ENCODE data around the gene RAD51. TPM values are rescaled to one million over a fixed set of nuclear protein-coding genes. Genes with fewer than 3 reads are reported as not detected.
A peak's percentile ranks its signal among the peaks of the same experiment; 100 is the strongest.

The RAD51 gene
- total RNA-seq, 1 experiment from 2014 or later = 47.0 TPM

- H3K27me3 ChIP-seq (replicated peaks; ENCODE audit: control insufficient read depth, insufficient read depth, low read length) = no peaks in the 10 kb centered on the region
- intact Hi-C loops (cut with micrococcal nuclease; ENCODE audit: unreplicated experiment) = loop anchor here (2.0 kb wide), 1 partner anchor 140 kb away; the partner anchor contains the start of gene VPS18
- peak overlapping the region; percentile 68 for H3K4me3 ChIP-seq (ENCODE audit: low read depth, low read length)
- no peaks in the 10 kb centered on the region for H3K4me1 ChIP-seq
- Mint-ChIP-seq H3K9me3 (ENCODE audit: unreplicated experiment) (no peaks in the 10 kb centered on the region), H3K36me3 (ENCODE audit: insufficient read depth, unreplicated experiment) (peaks cover 18% of the 10 kb centered on the region), H3K27me3 (ENCODE audit: insufficient read depth, unreplicated experiment) (no peaks in the 10 kb centered on the region), H3K4me1 (ENCODE audit: low read depth, unreplicated experiment) (no peaks in the 10 kb centered on the region), H3K27ac (ENCODE audit: unreplicated experiment) (peak overlapping the region; percentile 99), H3K4me3 (ENCODE audit: unreplicated experiment) (peak overlapping the region; percentile 91)
- no peaks in the 10 kb centered on the region for H3K9me3 ChIP-seq
- H3K36me3 ChIP-seq (ENCODE audit: control insufficient read depth, insufficient read depth, low read length) = no peaks in the 10 kb centered on the region; the same call in 1 of the 2 replicates
- ChIA-PET CTCF (no interaction called here), POLR2A (interaction anchor here (1.3 kb wide), 1 partner anchor 9 kb away, joined by 4 read pairs; the partner anchor contains the start of gene GCHFR)
- TF ChIP-seq CTCF (IDR thresholded peaks at IDR 0.05; ENCODE audit: insufficient read depth in 1 of 2, low read depth in 1 of 2, low read length in 1 of 2, severe bottlenecking in 1 of 2, unreplicated experiment in 1 of 2) = no peak
- peak in 1 of 2 experiments; percentile 27 for DNase-seq
- no TSS peak for BruUV-seq (replicated peaks)
Measured at GRCh38 chr15:40754574-40754882, 59.6 kb downstream of the RAD51 start.

DNA sequence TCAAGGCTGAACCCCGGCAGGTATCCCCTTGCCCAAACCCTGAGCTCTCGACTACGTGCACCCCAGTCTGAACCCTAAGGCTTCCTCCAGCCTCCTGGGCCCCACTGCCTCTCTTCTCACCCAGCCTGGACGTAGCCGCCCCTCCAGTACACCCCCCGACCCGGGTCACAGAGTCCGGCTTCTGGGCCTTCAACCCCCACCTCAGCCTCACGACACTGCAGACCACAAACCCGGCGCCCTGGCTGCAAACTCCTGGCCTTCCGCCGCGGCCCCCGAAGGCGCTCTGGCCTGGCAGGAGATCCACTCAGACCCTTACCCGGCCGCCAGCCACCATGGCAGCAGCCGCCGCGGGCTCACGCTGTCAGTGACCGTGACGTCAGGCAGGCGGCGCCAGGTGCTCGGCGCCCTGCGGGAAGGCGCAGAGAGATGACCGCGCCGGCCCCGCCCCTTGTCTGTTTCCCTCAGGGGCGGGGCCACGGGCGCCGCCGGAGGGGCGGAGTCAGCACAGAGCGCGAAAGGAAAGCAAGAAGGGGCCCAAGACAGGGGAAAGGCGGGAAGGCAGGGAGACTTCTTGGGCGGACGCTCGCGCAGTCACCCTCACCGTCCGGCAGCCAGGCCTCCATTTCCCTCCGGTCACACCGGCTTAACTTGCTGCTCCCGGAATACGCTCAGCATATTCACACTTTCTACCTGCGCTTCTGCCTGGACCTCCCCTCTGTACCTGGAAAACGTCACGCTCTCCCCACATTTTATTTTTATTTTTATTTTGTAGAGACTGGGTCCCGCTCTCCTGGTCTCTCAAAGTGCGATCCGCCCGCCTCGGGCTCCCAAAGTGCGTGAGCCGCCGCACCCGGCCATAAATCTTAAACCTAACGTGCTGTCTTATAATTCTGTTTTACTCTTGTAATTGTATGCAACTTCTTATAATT is 60.2 kb downstream of the RAD51 start, which contains the start of gene RMDN3:
RMDN3 (minus strand) TSS at position 372 of the 929 bp plus-strand sequence. CDS start 471 bp downstream, outside the sequence.
- Mint-ChIP-seq H3K27ac (ENCODE audit: unreplicated experiment) (peak within 1 kb of the TSS; percentile 99), H3K27me3 (ENCODE audit: insufficient read depth, unreplicated experiment) (no peaks in the 10 kb centered on the region), H3K4me1 (ENCODE audit: low read depth, unreplicated experiment) (no peaks in the 10 kb centered on the region), H3K36me3 (ENCODE audit: insufficient read depth, unreplicated experiment) (peaks cover 18% of the 10 kb centered on the region), H3K4me3 (ENCODE audit: unreplicated experiment) (peak within 1 kb of the TSS; percentile 91), H3K9me3 (ENCODE audit: unreplicated experiment) (no peaks in the 10 kb centered on the region)
- CTCF ChIA-PET = no interaction called here
- no TSS peak for BruUV-seq (replicated peaks)
- H3K9me3 ChIP-seq = no peaks in the 10 kb centered on the region
- DNase-seq = peak; percentile 93 to 96
- H3K4me3 ChIP-seq (ENCODE audit: low read depth, low read length) = peak within 1 kb of the TSS; percentile 68
- no peaks in the 10 kb centered on the region for H3K27me3 ChIP-seq (replicated peaks; ENCODE audit: control insufficient read depth, insufficient read depth, low read length)
- H3K4me1 ChIP-seq = no peaks in the 10 kb centered on the region
- no peaks in the 10 kb centered on the region; the same call in 1 of the 2 replicates for H3K36me3 ChIP-seq (ENCODE audit: control insufficient read depth, insufficient read depth, low read length)
- POLR2A ChIA-PET = interaction anchor here (1.3 kb wide), 1 partner anchor 8 kb away, joined by 4 read pairs; the partner anchor contains the start of gene GCHFR
- TF ChIP-seq CTCF (IDR thresholded peaks at IDR 0.05; ENCODE audit: insufficient read depth in 1 of 2, low read depth in 1 of 2, low read length in 1 of 2, severe bottlenecking in 1 of 2, unreplicated experiment in 1 of 2) = no peak
- intact Hi-C loops (cut with micrococcal nuclease; ENCODE audit: unreplicated experiment) = loop anchor here (1.0 to 2.0 kb wide), 2 partner anchors 8 to 140 kb away; partner anchors contain the start of gene VPS18

DNA sequence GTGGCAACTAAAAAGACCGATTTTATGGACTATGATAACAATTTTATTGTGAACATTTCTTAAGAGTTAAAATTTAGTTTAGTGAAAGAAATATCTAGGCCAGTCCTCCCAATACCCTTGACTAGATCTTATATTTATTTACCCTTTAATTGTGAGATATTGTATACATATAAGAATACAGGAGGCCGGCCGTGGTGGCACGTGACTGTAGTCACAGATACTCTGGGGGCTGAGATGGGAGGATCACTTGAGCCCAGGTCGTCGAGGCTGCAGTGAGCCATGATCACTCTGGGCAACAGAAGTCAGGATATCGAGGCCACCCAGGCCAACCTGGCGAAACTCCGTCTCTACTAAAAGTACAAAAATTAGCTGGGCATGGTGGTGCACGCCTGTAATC is 60.8 kb downstream of the RAD51 start:
- no peaks in the 10 kb centered on the region for H3K9me3 ChIP-seq
- no peaks in the 10 kb centered on the region for H3K4me1 ChIP-seq
- peak overlapping the region; percentile 68 for H3K4me3 ChIP-seq (ENCODE audit: low read depth, low read length)
- no peak for TF ChIP-seq CTCF (IDR thresholded peaks at IDR 0.05; ENCODE audit: insufficient read depth in 1 of 2, low read depth in 1 of 2, low read length in 1 of 2, severe bottlenecking in 1 of 2, unreplicated experiment in 1 of 2)
- H3K36me3 ChIP-seq (ENCODE audit: control insufficient read depth, insufficient read depth, low read length) = no peaks in the 10 kb centered on the region
- BruUV-seq (replicated peaks) = TSS peak; percentile 100
- Mint-ChIP-seq H3K4me3 (ENCODE audit: unreplicated experiment) (peak overlapping the region; percentile 91), H3K9me3 (ENCODE audit: unreplicated experiment) (no peaks in the 10 kb centered on the region), H3K27me3 (ENCODE audit: insufficient read depth, unreplicated experiment) (no peaks in the 10 kb centered on the region), H3K36me3 (ENCODE audit: insufficient read depth, unreplicated experiment) (peaks cover 16% of the 10 kb centered on the region), H3K4me1 (ENCODE audit: low read depth, unreplicated experiment) (no peaks in the 10 kb centered on the region), H3K27ac (ENCODE audit: unreplicated experiment) (peak overlapping the region; percentile 99)
- DNase-seq = no peak
- POLR2A ChIA-PET = interaction anchor here (0.6 to 0.7 kb wide), 2 partner anchors 166 to 191 kb away, joined by 3 to 4 read pairs; partner anchors contain the start of gene CCDC32
- CTCF ChIA-PET = no interaction called here
- intact Hi-C loops (cut with micrococcal nuclease; ENCODE audit: unreplicated experiment) = loop anchor here (1.0 to 2.0 kb wide), 2 partner anchors 7 to 139 kb away; partner anchors contain the start of gene VPS18
- H3K27me3 ChIP-seq (replicated peaks; ENCODE audit: control insufficient read depth, insufficient read depth, low read length) = no peaks in the 10 kb centered on the region
